GM19452 (cell line): ENCODE results near the gene PEMT.

Source experiments
- ATAC-seq: cut with Tn5 transposase; IDR thresholded peaks from one replicate; pipeline ENCODE4 v1.9.1; 2021; ENCODE audit not compliant: unreplicated experiment

Gene PEMT

GRCh38 chr17:17515934-17516930 lies 75.3 kb downstream of the PEMT start:
- no peak for ATAC-seq

GRCh38 chr17:17514993-17515933 lies 76.2 kb downstream of the PEMT start:
- no peak for ATAC-seq

GRCh38 chr17:17514361-17514992 lies 77.0 kb downstream of the PEMT start:
- no peak for ATAC-seq

- ATAC-seq, result no peak
These were observed 77.9 kb downstream of the PEMT start for GRCh38 chr17:17513626-17514025.

GRCh38 chr17:17512866-17513265 lies 78.6 kb downstream of the PEMT start:
- no peak for ATAC-seq

GRCh38 chr17:17511881-17512858 lies 79.3 kb downstream of the PEMT start:
- ATAC-seq, result no peak

- no peak for ATAC-seq
These were observed 80.2 kb downstream of the PEMT start for GRCh38 chr17:17511293-17511741.

GRCh38 chr17:17510456-17511292 lies 80.8 kb downstream of the PEMT start:
- no peak for ATAC-seq

- ATAC-seq, result no peak
These were observed 81.7 kb downstream of the PEMT start for GRCh38 chr17:17509601-17510425.

GRCh38 chr17:17508646-17509591 lies 82.6 kb downstream of the PEMT start:
- no peak for ATAC-seq

- ATAC-seq, result no peak
These were observed 83.4 kb downstream of the PEMT start for GRCh38 chr17:17508019-17508535.

- ATAC-seq, result no peak
These were observed 84.0 kb downstream of the PEMT start for GRCh38 chr17:17507465-17508011.

GRCh38 chr17:17506893-17507464 lies 84.5 kb downstream of the PEMT start:
- ATAC-seq, result no peak

- no peak for ATAC-seq
These were observed 85.2 kb downstream of the PEMT start for GRCh38 chr17:17506181-17506741.

GRCh38 chr17:17505610-17506171 lies 85.8 kb downstream of the PEMT start:
- ATAC-seq, result no peak
